ENCODE measurements around the gene TTYH1.
"Not testable (repeated sequence)": the region's sequence is repeated elsewhere in the genome, so short reads cannot be mapped to it uniquely, and the experiment has no call there.

The TTYH1 gene

GRCh38 chr19:54415208-54415900 lies at the start of gene TTYH1:
Gene TTYH1 (plus strand): TSS chr19:54415464. CDS start chr19:54415553, 89 bp downstream.
- DNase-seq, result no peak

- not testable (repeated sequence) for DNase-seq
Measured at GRCh38 chr19:54365798-54366197, 49.5 kb upstream of the TTYH1 start.

- DNase-seq, result no peak
Measured at GRCh38 chr19:54366811-54367210, 48.5 kb upstream of the TTYH1 start.

- DNase-seq, result no peak
Measured at GRCh38 chr19:54369082-54369687, 46.1 kb upstream of the TTYH1 start.

GRCh38 chr19:54369688-54370433 lies 45.4 kb upstream of the TTYH1 start:
- DNase-seq, result not testable (repeated sequence)

GRCh38 chr19:54370434-54370796 lies 44.8 kb upstream of the TTYH1 start:
- DNase-seq, result not testable (repeated sequence)

- DNase-seq, result not testable (repeated sequence)
Measured at GRCh38 chr19:54371453-54371852, 43.8 kb upstream of the TTYH1 start.

GRCh38 chr19:54373781-54374631 lies 41.3 kb upstream of the TTYH1 start:
- no peak for DNase-seq

- DNase-seq, result not testable (repeated sequence)
Measured at GRCh38 chr19:54375181-54375938, 39.9 kb upstream of the TTYH1 start.

- DNase-seq, result no peak
Measured at GRCh38 chr19:54376610-54377285, 38.5 kb upstream of the TTYH1 start.

GRCh38 chr19:54379187-54379678 lies 36.0 kb upstream of the TTYH1 start:
- no peak for DNase-seq

- DNase-seq, result no peak
Measured at GRCh38 chr19:54380897-54381296, 34.4 kb upstream of the TTYH1 start.

- not testable (repeated sequence) for DNase-seq
Measured at GRCh38 chr19:54382041-54382440, 33.2 kb upstream of the TTYH1 start.

- no peak for DNase-seq
Measured at GRCh38 chr19:54383330-54383729, 31.9 kb upstream of the TTYH1 start.

GRCh38 chr19:54387991-54388801 lies 27.1 kb upstream of the TTYH1 start:
- DNase-seq, result no peak

GRCh38 chr19:54388802-54389139 lies 26.5 kb upstream of the TTYH1 start:
- DNase-seq, result no peak

- DNase-seq, result no peak
Measured at GRCh38 chr19:54389553-54389952, 25.7 kb upstream of the TTYH1 start.

GRCh38 chr19:54390942-54391577 lies 24.2 kb upstream of the TTYH1 start:
- DNase-seq, result peak; percentile 41 to 65

GRCh38 chr19:54391589-54392061 lies 23.6 kb upstream of the TTYH1 start:
- no peak for DNase-seq

GRCh38 chr19:54392105-54392504 lies 23.2 kb upstream of the TTYH1 start:
- no peak for DNase-seq
